Dermis blood vessel endothelial cell (primary cell): ENCODE results near the gene PCNX1. TPM values are rescaled to one million over a fixed set of nuclear protein-coding genes. Genes with fewer than 3 reads are reported as not detected.

Source experiments
- total RNA-seq: library from RNA; depleted of rRNA; stranded (reverse); fragments of >200 nt; gene quantifications from 2 replicates; pipeline ENCODE4 v1.2.3, GENCODE V29; 2014

PCNX1 gene
- total RNA-seq, 1 donor from 2014 or later: 33.4 TPM

Other genes starting within 250 kb of the PCNX1 start
- gene MAP3K9, start 97.9 kb upstream of the PCNX1 start, total RNA-seq: 0.14 and 0.68 TPM in 2 replicates